Fibroblast of pulmonary artery (primary cell): ENCODE measurements around the gene WDR20.

Experiments used
- DNase-seq: peaks from one replicate; pipeline ENCODE4 v3.0.0-alpha.2; 2010; ENCODE audit warnings: low read depth
- H3K4me3 ChIP-seq: replicated peaks from 2 replicates; pipeline ENCODE4 v1.5.1; 2011; ENCODE audit warnings: low read depth, mild to moderate bottlenecking, control low read depth, low read length, moderate library complexity
- TF ChIP-seq, protein P1 (sequence below): IDR thresholded peaks from 2 replicates; pipeline ENCODE4 v1.5.1; 2011; ENCODE audit warnings: mild to moderate bottlenecking, control low read depth, low read length, inconsistent platforms; ENCODE audit errors: missing control alignments

Gene WDR20

DNA sequence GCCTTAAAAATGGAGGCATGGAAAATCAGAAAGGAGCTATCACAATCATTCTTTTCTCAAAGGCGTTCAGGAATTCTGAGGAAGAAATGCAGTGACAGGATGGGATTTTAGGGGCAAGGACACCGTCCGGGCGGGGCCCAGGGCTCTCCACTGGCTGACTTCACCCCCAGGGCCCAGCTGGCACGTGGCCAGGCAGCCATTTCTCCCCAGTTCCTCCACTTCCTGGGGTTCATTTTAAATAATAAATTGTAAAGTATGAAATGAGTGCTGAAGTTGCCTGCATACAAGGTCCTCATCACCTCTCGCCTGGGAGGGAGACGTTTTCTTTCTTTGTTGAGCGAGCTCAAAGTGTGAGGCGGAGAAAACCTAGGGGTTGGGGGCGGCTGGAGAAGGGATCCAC, 73.8 kb downstream of the WDR20 start:
- DNase-seq = no peak
- TF ChIP-seq, protein P1, sequence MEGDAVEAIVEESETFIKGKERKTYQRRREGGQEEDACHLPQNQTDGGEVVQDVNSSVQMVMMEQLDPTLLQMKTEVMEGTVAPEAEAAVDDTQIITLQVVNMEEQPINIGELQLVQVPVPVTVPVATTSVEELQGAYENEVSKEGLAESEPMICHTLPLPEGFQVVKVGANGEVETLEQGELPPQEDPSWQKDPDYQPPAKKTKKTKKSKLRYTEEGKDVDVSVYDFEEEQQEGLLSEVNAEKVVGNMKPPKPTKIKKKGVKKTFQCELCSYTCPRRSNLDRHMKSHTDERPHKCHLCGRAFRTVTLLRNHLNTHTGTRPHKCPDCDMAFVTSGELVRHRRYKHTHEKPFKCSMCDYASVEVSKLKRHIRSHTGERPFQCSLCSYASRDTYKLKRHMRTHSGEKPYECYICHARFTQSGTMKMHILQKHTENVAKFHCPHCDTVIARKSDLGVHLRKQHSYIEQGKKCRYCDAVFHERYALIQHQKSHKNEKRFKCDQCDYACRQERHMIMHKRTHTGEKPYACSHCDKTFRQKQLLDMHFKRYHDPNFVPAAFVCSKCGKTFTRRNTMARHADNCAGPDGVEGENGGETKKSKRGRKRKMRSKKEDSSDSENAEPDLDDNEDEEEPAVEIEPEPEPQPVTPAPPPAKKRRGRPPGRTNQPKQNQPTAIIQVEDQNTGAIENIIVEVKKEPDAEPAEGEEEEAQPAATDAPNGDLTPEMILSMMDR = no peak
- no peak overlapping the region for H3K4me3 ChIP-seq

DNA sequence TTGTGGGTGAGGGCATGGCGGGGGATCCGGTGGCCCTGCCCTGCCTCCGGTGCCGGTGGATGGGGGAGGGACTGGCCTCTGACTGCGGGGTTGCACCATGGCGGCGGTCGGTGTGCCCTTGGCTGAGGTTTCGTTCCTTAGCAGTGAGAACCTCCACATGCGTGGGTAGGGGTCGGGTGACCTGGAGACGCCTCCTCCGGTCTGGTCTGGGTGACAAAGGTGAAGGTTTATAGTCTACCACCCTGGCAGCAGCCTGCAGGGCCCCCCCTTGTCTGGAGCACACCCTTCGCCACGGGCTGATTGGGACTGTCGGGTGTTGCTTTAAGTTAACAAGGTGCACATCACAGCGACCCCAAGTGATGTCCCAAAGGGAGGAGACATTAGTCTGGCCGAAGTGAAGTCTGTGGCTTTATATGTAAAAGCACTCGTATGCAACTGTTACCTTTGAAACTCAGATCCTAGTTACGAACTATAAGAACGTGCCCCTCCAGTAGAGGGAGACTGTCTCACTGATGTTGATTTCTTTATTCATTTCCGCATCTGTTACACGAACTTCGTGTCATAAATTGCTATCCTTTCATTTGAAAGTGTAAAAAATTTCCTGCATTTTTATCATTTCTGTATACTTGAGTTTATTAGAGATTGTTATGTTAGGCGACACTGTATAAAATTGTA, 74.4 kb downstream of the WDR20 start:
- H3K4me3 ChIP-seq = no peak overlapping the region
- TF ChIP-seq, protein P1 = peak; percentile 20
- no peak for DNase-seq

DNA sequence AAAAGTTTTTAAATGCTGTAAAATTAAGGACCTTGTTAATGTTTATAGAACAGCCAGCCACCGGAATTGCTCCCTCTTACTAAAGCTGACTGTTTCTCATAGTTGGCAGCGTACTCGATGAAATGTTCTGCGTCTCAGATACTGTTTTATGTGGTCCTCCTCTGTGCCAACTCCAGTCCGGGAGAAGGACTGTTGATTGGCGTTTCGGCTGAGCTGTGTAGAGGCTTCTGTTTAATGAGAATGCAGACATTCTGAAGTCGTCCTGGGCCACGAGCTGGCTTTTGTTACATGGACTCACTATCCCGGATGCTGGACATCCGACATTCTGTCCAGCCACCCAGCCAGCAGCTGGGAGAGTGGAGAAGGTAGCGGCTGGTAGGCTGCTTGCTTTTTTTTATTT, 75.4 kb downstream of the WDR20 start:
- peak; percentile 79 for DNase-seq
- TF ChIP-seq, protein P1 = no peak
- H3K4me3 ChIP-seq = no peak overlapping the region

DNA sequence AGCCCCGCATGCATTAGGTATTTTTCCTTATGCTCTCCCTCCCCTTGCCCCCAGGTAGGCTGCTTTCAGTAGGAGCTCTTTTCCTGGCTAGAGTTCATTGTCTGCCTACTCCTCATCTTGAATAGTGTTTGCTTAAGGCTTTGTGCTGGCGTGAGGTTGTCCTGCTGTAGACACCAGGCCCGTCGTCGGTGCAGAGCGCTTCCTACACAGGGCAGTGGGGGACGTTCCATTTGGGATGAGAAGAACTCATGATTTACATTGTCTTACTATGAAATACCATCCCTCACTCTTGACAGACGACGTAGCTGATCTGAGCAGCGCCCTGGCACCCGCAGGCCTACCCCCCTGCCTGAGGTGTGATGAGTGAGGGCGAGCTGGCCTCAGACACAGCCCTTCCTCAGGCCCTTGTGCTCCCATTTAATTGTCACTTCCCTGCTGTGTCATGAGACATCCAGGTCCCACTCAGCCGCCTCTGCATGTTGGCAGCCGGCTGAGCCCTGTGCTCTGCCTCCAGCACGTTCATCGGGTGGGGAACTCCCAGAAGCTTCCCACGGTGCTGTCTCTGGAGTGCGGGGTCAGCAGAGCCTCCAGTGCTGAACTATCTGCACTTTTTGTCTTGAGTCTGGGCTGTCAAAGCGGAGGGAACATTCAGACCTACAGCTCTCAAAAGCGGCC, 76.0 kb downstream of the WDR20 start:
- TF ChIP-seq, protein P1 = no peak
- DNase-seq = no peak
- H3K4me3 ChIP-seq = no peak overlapping the region

DNA sequence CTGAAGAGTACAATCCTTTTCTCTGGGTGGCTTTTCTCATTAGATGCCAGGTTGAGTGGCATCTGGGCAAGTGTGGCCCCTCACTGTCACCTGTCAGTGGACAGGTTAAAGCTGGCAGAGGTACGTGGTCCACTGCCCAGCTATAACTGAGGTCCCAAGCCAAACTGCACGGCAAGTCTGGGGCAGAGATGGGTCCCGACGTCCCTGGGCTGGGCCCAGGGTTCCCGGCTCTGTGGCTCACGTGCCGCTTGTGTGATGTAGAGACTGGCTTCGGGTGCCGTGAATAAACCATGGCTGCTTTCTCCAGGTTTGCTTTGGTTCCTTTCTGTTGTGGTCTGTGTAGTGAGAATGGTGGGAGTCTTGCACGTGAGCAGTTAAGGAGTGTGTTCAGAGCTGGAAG, 77.7 kb downstream of the WDR20 start:
- H3K4me3 ChIP-seq = no peak overlapping the region
- TF ChIP-seq, protein P1 = no peak
- no peak for DNase-seq

DNA sequence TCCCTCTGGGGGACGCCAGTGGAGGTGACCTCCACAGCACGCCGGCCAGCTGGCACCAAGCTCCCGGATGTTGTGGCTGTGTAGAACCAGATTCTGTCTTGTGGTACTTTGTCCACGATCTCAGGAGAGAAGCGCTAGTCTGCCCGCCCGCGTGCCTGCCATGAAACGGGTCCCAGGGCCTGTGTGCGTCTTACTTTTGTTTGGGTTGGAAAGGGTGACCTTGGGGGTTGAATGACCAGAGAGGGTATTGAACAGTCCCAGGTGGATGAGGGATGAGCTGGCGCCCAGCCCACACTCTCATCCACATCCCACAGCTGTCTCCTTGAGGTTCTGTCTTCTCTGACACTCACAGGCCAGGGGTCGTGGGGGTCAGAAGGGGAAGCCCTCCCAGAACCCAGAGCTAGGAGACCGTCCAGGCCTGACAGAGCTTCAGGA, 78.3 kb downstream of the WDR20 start:
- H3K4me3 ChIP-seq = no peak overlapping the region
- DNase-seq = no peak
- TF ChIP-seq, protein P1 = no peak
